ENCODE results near the gene SRCIN1.

Gene SRCIN1

DNA sequence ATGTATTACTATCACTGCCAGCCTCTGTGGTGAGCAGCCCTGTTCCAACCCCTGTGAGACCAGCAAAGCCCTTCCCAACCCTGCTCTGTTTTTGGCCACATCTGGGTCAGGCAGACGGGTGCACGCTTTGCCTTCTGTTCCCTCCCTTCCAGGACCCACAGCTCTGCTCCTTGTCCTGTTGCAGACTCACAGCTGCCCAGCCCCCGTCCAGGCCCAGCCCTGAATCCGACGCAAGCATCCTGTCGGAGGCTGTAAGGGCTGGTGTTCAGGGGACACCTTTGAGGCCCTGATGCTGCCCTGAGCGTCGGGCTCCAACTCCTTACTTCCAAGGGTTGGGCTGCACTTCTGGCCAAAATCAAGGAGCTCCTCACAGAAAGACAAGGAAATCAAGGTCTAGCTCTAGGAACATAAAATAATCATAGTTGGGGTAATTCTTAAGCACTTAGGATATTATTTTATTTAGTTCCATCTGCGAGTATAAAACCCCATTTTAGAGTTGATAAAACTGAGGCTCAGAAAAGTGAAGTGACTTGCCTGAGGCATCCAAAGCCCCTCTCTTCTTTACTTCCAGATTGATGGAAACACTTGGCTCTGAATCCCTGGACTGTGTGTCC is 14.3 kb upstream of the SRCIN1 start:
- Histone ChIP-seq H3K9ac (ENCODE audit: low read length) (no peak overlapping the region), H3K27ac (ENCODE audit: low read depth, low read length) (no peak overlapping the region), H3K36me3 (ENCODE audit: low read length) (no peaks in the 10 kb centered on the region), H3K9me3 (ENCODE audit: insufficient read depth, low read length) (no peaks in the 10 kb centered on the region), H3K4me3 (ENCODE audit: insufficient read depth, low read length, poor library complexity, severe bottlenecking) (no peak overlapping the region), H3K9me2 (replicated peaks; ENCODE audit: insufficient read depth, low read length) (no peaks in the 10 kb centered on the region), H3K4me2 (ENCODE audit: low read depth, low read length, poor library complexity, severe bottlenecking) (no peak overlapping the region), H4K20me1 (ENCODE audit: low read depth, low read length) (no peaks in the 10 kb centered on the region), H3K79me2 (ENCODE audit: insufficient read depth, low read length) (no peaks in the 10 kb centered on the region), H2AFZ (ENCODE audit: low read depth, low read length, severe bottlenecking) (no peak overlapping the region), H3F3A (ENCODE audit: insufficient read depth) (no peaks in the 10 kb centered on the region), H3K27me3 (ENCODE audit: low read length) (no peaks in the 10 kb centered on the region)
- TF ChIP-seq, protein P1, sequence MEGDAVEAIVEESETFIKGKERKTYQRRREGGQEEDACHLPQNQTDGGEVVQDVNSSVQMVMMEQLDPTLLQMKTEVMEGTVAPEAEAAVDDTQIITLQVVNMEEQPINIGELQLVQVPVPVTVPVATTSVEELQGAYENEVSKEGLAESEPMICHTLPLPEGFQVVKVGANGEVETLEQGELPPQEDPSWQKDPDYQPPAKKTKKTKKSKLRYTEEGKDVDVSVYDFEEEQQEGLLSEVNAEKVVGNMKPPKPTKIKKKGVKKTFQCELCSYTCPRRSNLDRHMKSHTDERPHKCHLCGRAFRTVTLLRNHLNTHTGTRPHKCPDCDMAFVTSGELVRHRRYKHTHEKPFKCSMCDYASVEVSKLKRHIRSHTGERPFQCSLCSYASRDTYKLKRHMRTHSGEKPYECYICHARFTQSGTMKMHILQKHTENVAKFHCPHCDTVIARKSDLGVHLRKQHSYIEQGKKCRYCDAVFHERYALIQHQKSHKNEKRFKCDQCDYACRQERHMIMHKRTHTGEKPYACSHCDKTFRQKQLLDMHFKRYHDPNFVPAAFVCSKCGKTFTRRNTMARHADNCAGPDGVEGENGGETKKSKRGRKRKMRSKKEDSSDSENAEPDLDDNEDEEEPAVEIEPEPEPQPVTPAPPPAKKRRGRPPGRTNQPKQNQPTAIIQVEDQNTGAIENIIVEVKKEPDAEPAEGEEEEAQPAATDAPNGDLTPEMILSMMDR (IDR thresholded peaks at IDR 0.05; ENCODE audit: insufficient read depth, low read length, poor library complexity, severe bottlenecking): no peak
- no peak for TF ChIP-seq EZH2phosphoT487 (conservative IDR thresholded peaks at IDR 0.05; ENCODE audit: low read length)

GRCh38 chr17:38619451-38619795 is 13.7 kb upstream of the SRCIN1 start:
- Histone ChIP-seq H2AFZ (ENCODE audit: low read depth, low read length, severe bottlenecking) (no peak overlapping the region), H3K79me2 (ENCODE audit: insufficient read depth, low read length) (no peaks in the 10 kb centered on the region), H3F3A (ENCODE audit: insufficient read depth) (no peaks in the 10 kb centered on the region), H3K4me3 (ENCODE audit: insufficient read depth, low read length, poor library complexity, severe bottlenecking) (no peak overlapping the region), H3K9me3 (ENCODE audit: insufficient read depth, low read length) (no peaks in the 10 kb centered on the region), H4K20me1 (ENCODE audit: low read depth, low read length) (no peaks in the 10 kb centered on the region), H3K4me2 (ENCODE audit: low read depth, low read length, poor library complexity, severe bottlenecking) (no peak overlapping the region), H3K9me2 (replicated peaks; ENCODE audit: insufficient read depth, low read length) (no peaks in the 10 kb centered on the region), H3K36me3 (ENCODE audit: low read length) (no peaks in the 10 kb centered on the region), H3K27me3 (ENCODE audit: low read length) (no peaks in the 10 kb centered on the region), H3K9ac (ENCODE audit: low read length) (no peak overlapping the region), H3K27ac (ENCODE audit: low read depth, low read length) (no peak overlapping the region)
- TF ChIP-seq, protein P1 (IDR thresholded peaks at IDR 0.05; ENCODE audit: insufficient read depth, low read length, poor library complexity, severe bottlenecking): no peak

DNA sequence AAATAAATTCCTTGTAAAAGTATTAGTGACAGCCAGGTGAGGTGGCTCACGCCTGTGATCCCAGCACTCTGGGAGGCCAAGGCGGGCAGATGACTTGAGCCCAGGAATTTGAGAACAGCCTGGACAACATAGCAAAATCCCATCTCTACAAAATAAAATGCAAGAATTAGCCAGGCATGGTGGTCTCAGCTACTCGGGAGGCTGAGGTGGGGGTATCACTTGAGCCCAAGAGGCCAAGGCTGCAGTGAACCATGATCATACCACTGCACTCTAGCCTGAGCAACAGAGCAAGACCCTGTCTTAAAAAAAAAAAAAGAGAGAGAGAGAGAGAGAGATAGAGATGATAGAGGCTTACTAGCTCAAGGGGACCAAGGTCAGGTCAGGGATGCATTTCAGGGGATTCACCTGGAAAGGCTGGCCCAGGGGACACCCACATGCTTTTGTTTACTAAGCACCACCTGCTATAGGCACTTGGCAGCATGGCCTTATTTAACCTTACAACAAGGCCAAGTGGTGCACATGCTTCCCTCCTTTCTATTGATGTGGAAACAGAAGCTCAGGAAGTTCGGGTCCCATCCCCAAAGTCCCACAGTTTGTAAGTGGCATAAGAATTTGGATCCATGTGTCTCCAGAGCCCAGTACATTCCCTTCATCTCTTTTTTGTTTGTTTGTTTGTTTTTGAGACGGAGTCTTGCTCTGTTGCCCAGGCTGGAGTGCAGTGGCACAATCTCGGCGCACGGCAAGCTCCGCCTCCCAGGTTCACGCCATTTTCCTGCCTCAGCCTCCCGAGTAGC is 12.4 kb upstream of the SRCIN1 start:
- H2AFZ ChIP-seq (ENCODE audit: low read depth, low read length, severe bottlenecking): no peak overlapping the region

More for the DNA sequence above, 12.4 kb upstream of the SRCIN1 start:
- Histone ChIP-seq H4K20me1 (ENCODE audit: low read depth, low read length) (no peaks in the 10 kb centered on the region), H3F3A (ENCODE audit: insufficient read depth) (no peaks in the 10 kb centered on the region), H3K9ac (ENCODE audit: low read length) (no peak overlapping the region), H3K27me3 (ENCODE audit: low read length) (no peaks in the 10 kb centered on the region), H3K27ac (ENCODE audit: low read depth, low read length) (no peak overlapping the region), H3K36me3 (ENCODE audit: low read length) (no peaks in the 10 kb centered on the region), H3K9me3 (ENCODE audit: insufficient read depth, low read length) (no peaks in the 10 kb centered on the region), H3K4me2 (ENCODE audit: low read depth, low read length, poor library complexity, severe bottlenecking) (no peak overlapping the region), H3K9me2 (replicated peaks; ENCODE audit: insufficient read depth, low read length) (no peaks in the 10 kb centered on the region), H3K79me2 (ENCODE audit: insufficient read depth, low read length) (no peaks in the 10 kb centered on the region), H3K4me3 (ENCODE audit: insufficient read depth, low read length, poor library complexity, severe bottlenecking) (no peak overlapping the region)
- TF ChIP-seq, protein P1 (IDR thresholded peaks at IDR 0.05; ENCODE audit: insufficient read depth, low read length, poor library complexity, severe bottlenecking): no peak
- TF ChIP-seq EZH2phosphoT487 (conservative IDR thresholded peaks at IDR 0.05; ENCODE audit: low read length): no peak
